ENCODE results near the gene KIT.

KIT gene

GRCh38 chr4:54745031-54745770 is 87.4 kb downstream of the KIT start:
- no peak for DNase-seq (ENCODE audit: low read depth)

- DNase-seq (ENCODE audit: low read depth) = no peak
Observed at GRCh38 chr4:54746218-54746617, 88.5 kb downstream of the KIT start.

GRCh38 chr4:54750341-54750740 is 92.6 kb downstream of the KIT start:
- no peak for DNase-seq (ENCODE audit: low read depth)

GRCh38 chr4:54754394-54754793 is 96.6 kb downstream of the KIT start:
- no peak for DNase-seq (ENCODE audit: low read depth)

- no peak for DNase-seq (ENCODE audit: low read depth)
Observed at GRCh38 chr4:54764476-54764875, 106.7 kb downstream of the KIT start.

GRCh38 chr4:54767376-54767775 is 109.6 kb downstream of the KIT start:
- DNase-seq (ENCODE audit: low read depth) = no peak

- no peak for DNase-seq (ENCODE audit: low read depth)
Observed at GRCh38 chr4:54773022-54773421, 115.3 kb downstream of the KIT start.

- DNase-seq (ENCODE audit: low read depth) = no peak
Observed at GRCh38 chr4:54779036-54779435, 121.3 kb downstream of the KIT start.

- DNase-seq (ENCODE audit: low read depth) = no peak
Observed at GRCh38 chr4:54779476-54780148, 121.9 kb downstream of the KIT start.

GRCh38 chr4:54780149-54780495 is 122.4 kb downstream of the KIT start:
- DNase-seq (ENCODE audit: low read depth) = no peak

- DNase-seq (ENCODE audit: low read depth) = no peak
Observed at GRCh38 chr4:54781756-54782155, 124.0 kb downstream of the KIT start.

GRCh38 chr4:54783402-54784110 is 125.8 kb downstream of the KIT start:
- DNase-seq (ENCODE audit: low read depth) = no peak

GRCh38 chr4:54784161-54784671 is 126.5 kb downstream of the KIT start:
- no peak for DNase-seq (ENCODE audit: low read depth)

Data from activated T-cell treated with anti-CD3 and anti-CD28 coated beads for 24 hours (primary cell).